Activated gamma-delta T cell treated with anti-CD3 and anti-CD28 coated beads, Interleukin-2, amount 50 U/mL, for 16 hours (primary cell): ENCODE data around the gene LYRM1.
"Not testable (repeated sequence)": the region's sequence is repeated elsewhere in the genome, so short reads cannot be mapped to it uniquely, and the experiment has no call there.

ENCODE experiments used
- DNase-seq: peaks from one replicate; pipeline ENCODE4 v3.0.0-alpha.2; 2020; ENCODE audit warnings: low read depth

LYRM1 gene

DNA sequence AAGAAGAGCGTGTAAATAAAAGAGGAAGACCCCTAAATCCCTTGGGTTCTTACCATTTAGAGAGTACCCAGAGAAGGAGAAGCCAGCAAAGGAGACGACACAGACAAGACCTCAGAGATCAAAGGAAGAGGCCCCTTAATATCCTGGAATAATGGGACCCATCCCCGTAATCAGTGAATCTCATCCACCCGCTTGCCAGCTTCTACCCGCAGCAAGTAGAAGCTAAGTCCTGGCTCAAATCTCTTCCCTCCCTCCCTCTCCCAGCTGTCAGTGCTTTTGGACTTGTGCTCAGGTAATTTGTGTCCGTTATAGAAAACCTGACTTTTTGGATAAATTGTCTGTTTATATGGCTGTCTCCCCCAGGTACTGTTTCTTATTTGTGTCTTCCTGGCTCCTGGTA, 1.9 kb downstream of the LYRM1 start:
- DNase-seq: no peak

DNA sequence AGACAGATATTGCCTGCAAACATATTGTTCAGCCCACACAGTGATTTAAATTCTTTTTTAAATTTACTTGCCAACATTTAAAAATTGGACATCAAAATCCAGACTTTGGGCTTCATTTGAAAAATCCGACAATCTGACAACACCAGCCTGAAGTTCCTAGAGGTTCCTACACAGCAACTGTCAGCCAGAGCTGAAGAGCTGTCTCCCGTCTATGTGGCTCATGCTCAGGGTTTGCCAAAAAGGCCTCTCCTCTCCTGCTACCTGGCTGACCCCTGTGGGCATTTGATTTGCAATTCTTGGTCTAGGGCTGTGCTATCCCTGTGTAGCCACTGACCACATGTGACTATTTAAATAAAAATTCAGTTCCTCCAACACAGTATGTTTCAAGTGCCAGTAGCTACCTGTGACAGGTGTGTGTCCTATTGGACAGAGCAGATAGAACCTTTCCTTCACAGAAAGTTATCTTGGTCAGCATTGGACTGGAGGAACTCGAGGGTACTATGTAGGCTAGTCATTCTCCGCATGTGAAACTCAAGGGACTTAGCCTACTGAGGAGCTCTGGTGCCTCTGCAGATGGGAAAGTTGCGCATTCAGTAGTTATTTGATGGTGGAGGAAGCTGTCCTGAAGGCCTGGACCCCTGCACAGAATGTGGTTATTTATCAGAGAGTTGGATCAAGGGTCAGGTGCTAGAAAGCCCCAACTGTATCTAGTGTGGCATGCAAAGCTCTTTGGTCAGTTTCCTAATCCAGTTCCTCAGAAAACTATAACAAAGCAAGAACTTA, 2.7 kb downstream of the LYRM1 start:
- no peak for DNase-seq

DNA sequence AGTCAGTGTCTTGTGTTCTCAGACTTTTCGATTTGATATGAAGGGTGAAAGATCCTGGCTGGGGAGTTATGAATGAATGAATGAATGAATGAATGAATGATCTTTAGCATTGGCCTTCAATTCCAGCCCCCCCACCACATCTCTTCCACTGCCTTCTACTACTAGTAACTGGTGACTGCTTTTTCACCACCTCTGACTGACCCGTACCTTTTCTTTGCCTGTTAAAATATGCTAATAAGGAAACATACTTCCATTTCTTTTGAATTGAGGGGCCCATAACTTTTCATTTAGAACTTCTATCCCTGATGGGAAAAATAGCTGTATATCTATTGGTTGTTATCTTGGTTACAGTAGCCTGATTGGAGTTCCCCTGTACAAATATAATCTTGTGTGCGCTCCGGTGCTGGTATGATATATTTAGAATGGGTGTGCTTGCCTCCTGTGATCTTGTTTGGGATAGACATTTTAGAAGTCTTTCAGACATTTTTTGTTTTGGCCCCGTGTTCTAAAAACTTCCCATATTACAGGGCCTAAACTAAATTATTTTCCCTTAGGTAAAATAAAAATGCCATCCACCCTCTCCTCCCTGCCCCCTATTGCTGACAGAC, 3.4 kb downstream of the LYRM1 start:
- no peak for DNase-seq

GRCh38 chr16:20904507-20905081, 4.0 kb downstream of the LYRM1 start:
- DNase-seq: no peak

GRCh38 chr16:20905576-20905975, 5.0 kb downstream of the LYRM1 start:
- DNase-seq: no peak

GRCh38 chr16:20906341-20907255, 6.0 kb downstream of the LYRM1 start:
- no peak for DNase-seq

DNA sequence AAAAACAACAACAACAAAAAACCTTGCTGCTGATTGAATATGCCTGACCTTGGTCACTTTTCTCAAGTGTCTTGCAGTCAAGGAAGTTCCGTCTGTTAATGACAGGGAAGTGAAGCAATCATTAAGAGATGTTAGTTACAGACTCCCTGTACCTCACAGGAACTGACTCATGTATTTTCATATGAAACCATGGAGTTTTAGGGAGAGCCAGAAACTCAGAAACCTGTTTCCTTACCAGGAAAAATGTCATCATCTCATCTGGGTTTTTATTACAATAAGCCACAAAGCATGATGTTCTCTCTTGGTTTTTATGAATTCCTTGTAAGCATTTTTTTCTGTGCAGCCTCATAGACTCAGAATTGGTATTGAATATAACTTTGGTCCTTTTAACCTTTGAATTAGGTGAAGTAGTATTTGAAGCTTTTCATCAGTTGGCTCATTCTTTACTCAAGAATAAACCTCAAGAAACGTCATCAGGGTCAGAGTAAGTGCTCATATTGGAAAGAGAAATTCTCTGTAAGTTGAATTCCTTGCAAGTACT, 10.3 kb downstream of the LYRM1 start:
- no peak for DNase-seq

GRCh38 chr16:20911361-20911760, 10.8 kb downstream of the LYRM1 start:
- DNase-seq: no peak

GRCh38 chr16:20916289-20916688, 15.7 kb downstream of the LYRM1 start:
- DNase-seq: no peak

DNA sequence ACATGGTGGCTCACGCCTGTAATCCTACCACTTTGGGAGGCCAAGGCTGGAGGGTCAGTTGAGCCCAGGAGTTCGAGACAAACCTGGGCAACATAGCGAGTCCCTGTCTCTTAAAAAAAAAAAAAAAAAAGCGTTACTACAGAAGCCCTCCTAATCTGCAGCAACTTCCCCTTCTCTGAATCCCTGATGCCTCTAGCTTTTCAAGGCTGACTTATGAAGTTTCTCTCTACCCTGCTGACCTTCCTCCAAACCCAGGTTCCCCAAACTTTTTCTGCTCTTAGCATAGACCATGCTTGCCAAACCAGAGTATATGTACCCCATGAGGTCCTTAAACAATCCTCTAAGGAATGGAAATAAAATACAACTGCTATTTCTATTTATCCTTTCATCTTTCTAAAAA, 16.4 kb downstream of the LYRM1 start:
- DNase-seq: no peak

DNA sequence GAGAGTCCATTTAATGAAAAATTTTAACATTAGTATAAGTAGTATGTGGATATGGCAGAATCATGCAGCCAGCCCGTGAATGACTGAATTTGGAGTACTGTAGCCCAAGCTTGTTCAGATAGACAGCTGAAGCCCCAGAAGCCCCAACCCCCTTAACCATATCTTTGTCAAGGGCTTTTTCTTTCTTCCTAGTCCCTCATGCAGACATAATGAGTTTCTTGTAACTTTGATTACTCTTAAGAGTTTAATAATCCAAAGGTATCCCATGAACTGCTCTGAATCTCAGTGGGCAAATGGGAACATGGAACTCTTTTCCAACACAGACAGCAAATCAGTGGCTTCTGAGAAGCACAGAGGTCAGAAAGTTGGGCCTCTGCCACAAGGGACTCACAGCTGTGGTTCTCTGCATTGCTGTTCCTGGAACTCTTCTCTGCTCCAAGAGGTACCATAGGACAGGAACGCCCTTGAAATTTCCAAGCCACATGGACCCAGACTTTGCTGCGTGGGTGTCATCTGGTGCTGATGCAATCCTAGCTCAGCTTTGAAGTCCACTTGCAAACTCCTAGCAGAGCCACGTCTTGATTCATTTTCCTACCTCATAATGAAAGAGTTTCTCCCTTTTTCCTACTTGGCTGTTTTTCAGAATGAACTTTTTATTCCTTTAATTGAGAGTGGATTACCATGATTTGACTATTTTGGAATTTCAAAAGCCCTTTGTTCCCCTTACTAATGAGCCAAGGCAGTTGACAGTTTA, 18.1 kb downstream of the LYRM1 start:
- DNase-seq: no peak

GRCh38 chr16:20920091-20920490, 19.5 kb downstream of the LYRM1 start:
- no peak for DNase-seq

DNA sequence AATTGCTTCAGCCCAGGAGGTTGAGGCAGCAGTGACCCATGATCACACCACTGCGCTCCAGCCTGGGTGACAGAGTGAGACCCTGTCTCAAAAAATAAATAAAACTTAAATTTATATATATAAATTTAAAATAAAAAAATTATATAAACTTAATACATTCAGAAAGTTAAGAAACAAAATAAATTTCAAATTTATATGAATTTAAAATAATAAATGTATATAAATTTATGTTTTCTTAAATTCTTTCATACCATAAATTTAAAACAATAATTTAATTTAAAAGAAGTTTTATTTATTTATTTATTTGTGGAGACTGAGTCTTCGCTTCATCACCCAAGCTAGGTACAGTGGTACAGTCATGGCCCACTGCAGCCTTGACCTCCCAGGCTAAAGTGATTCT, 20.2 kb downstream of the LYRM1 start:
- DNase-seq: no peak

- no peak for DNase-seq
Observed at GRCh38 chr16:20923876-20924275, 23.3 kb downstream of the LYRM1 start.

- DNase-seq: no peak
Observed at GRCh38 chr16:20925751-20926150, 25.2 kb downstream of the LYRM1 start.

DNA sequence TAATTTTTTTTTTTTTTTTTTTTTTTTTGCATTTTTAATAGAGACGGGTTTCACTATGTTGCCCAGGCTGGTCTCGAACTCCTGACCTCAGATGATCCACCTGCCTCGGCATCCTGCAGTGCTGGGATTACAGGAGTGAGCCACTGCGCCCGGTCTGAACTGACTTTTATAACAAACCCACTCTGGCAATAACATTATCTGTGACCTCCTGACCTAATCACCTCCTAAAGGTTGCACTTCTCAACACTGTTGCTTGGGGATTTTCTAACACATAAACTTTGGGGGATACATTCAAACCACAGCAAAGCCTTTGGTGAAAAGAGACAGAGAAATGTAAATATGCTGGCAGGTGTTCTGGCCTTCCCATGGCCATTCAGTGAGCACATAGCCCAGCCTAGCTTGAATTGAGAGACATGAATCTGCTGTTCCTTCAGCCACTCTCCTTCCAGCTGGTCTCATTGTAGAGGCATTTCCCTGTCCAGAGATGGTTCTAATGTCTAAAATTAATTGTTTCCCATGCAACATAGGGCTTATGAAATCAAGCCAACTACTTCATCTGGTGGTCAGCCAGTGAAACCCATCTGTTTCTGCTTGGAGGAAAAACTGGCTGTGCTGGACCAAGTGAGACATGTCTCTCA, 28.3 kb downstream of the LYRM1 start:
- no peak for DNase-seq

GRCh38 chr16:20929676-20930364, 29.2 kb downstream of the LYRM1 start:
- not testable (repeated sequence) for DNase-seq

DNA sequence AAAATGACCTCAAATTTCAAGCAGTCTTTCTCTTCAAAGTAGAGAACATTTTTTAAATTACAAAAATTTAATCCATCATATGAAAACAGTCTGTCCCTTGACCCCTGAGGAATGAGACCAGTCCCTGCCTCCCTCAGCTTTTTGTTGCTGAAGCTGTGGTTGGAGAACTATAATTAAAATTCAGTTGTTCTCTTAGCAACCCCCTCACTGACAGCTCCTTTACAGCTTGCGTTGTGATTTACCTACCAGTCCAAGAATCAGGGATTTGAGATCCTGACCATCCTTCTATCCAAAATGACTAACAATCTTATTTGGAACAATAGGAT, 29.8 kb downstream of the LYRM1 start:
- DNase-seq: no peak

DNA sequence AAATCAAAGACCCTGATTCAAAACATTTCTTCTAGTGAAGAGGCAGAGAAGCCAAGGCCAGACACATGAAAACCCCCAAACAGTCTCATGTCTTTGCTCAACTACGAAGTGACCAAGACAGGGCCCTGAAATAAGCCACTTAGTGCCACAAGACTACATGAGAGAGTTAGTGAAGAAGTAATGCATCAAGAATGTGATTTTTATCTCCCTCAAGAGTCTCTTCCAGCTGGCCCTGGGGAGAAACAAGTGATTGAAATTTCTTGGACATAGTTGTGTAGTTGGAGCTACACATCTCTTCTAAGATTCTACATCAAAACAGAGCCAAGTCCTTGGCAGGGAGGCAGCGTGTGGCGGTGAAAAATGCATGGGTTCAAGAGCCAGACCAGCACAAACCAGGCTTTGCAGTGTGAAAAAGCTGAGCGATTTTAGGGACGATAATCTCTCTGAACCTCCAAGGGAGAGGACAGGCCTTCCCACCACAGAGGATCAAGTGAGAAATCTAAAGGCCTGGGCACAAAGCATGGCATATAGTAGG, 30.6 kb downstream of the LYRM1 start:
- no peak for DNase-seq

DNA sequence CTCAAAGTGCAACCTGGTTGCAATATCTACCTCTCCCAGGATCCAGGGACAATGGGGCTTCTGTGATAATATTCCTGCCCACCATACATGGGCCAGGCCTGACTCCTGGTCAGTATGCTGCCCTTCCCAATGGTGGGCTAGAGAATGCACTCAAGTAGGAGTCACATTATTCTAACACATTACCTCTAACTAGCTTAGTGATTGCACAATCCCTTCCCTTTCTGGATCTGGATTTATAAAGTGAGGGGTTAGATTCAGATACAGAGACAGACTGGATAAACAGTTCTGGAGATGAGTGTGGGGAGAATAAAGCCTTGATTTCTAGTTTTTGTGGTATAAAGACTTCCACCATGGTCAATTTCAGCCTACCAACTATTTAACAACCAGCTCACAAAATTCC, 33.0 kb downstream of the LYRM1 start:
- DNase-seq: no peak
